Activated CD4-positive, CD25-positive, alpha-beta regulatory T cell treated with anti-CD3 and anti-CD28 coated beads, Interleukin-2, amount 50 U/mL, for 72 hours (primary cell): ENCODE data around the gene CCDC86.

Experiments
- DNase-seq: peaks from one replicate; pipeline ENCODE4 v3.0.0; 2021

The CCDC86 gene

DNA sequence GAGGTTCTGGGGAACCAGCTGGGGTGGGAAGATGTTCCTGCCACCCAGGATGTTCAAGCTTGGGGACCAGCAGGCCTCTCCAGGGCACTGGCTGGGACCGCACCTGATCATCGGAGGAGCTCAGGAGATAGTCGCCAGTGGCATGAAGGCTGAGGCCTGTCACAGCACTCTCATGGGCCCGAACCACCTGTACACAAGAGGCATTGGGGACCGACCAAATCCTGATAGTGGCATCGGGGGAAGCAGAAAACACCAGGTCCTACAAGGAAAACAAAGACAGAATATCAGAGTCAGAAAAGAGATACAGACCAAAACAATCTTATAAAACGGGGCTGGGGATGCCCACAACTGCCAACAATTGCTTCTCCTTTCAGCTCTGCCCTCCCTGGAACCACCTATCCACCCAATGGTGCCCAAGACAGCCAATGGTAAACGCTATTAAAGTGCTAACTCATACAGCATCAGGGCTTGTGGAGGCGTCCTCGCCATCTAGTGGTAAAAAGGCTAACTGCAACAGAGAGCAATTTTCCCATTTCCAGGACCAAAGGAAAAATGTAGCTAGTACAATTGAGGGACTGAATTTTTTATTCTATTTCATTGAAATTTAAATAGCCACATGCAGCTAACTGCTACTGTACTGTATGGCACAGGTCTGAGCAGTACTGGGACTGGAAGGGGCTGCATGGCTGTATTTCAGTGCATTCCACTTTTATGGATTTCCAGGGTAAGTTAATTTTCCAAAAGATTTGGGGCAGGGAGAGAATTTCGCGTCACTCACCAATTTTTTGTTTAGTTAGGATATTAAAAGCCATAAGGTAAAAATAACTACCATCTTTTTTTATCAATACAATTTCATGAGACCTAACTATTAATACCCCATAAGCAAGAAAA lies 57.4 kb downstream of the CCDC86 start:
- no peak for DNase-seq

DNA sequence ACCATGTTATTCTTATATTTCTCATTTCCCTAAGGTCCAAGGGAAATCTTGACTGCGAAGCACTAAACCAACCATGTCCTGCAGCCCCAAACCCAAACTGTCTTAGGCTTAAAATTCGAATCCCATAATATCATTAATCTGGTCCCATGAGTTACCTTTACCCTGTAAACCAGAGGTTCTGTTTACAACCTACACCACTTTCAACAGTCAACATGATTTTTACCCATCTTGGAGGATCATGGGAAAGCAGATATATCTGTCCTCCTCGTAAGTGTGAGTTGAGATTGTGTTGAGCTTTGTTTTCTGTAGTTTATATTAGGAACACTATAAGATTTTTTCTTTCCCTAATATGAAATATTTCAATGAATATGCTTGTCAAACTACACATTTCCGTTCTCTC lies 58.1 kb downstream of the CCDC86 start:
- no peak for DNase-seq
